DND-41 (cell line): ENCODE measurements around the gene FOXA2.

Experiments used
- EZH2 ChIP-seq: IDR thresholded peaks from 3 replicates; pipeline ENCODE4 v1.6.1; 2012; ENCODE audit warnings: borderline replicate concordance, low read depth, mild to moderate bottlenecking, moderate library complexity, low read length, inconsistent platforms; ENCODE audit not compliant: severe bottlenecking
- TF ChIP-seq, protein P1 (sequence below): IDR thresholded peaks from 2 replicates; pipeline ENCODE4 v1.5.1; 2012; ENCODE audit warnings: borderline replicate concordance, low read length, moderate library complexity, mild to moderate bottlenecking; ENCODE audit not compliant: poor library complexity, severe bottlenecking; ENCODE audit errors: extremely low read depth

DNA sequence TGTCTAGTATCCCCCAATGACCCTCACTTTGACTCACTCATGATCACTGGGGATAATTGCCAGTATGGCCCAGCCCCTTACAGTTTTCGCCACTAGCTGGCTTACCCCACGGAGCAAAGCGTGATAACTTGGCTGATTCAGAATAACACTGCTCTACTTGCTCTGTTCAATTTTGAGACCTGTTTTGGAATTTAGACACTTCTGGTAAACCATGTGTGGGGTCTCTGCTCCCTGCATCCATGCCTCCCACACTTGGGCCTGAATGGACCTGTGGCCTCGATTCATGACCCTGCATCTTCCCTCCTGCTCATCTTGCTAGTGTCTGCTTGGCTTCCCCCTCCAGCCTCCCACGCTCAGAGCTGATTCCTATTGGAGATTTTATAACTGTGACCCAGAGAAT, 48.9 kb downstream of the FOXA2 start:
- TF ChIP-seq, protein P1, sequence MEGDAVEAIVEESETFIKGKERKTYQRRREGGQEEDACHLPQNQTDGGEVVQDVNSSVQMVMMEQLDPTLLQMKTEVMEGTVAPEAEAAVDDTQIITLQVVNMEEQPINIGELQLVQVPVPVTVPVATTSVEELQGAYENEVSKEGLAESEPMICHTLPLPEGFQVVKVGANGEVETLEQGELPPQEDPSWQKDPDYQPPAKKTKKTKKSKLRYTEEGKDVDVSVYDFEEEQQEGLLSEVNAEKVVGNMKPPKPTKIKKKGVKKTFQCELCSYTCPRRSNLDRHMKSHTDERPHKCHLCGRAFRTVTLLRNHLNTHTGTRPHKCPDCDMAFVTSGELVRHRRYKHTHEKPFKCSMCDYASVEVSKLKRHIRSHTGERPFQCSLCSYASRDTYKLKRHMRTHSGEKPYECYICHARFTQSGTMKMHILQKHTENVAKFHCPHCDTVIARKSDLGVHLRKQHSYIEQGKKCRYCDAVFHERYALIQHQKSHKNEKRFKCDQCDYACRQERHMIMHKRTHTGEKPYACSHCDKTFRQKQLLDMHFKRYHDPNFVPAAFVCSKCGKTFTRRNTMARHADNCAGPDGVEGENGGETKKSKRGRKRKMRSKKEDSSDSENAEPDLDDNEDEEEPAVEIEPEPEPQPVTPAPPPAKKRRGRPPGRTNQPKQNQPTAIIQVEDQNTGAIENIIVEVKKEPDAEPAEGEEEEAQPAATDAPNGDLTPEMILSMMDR: no peak
- no peak for TF ChIP-seq EZH2
